HCT116 (cell line): ENCODE results near the gene CHRNA7. TPM values are rescaled to one million over a fixed set of nuclear protein-coding genes. Genes with fewer than 3 reads are reported as not detected.

ENCODE experiments used
- ATAC-seq: fragments of 200-7000 bp; cut with Tn5 transposase; 2 replicates; pipeline ENCODE4 v1.9.1; 2020; ENCODE audit warnings: mild to moderate bottlenecking, moderate library complexity
- BruUV-seq: library from RNA; stranded (reverse); fragments of 400-500 nt; replicated peaks from 2 replicates; lab custom pipeline; 2021; lab: Mats Ljungman, UMichigan
- CTCF ChIA-PET: fragments of 300-600 bp; sonication (Branson Sonifier 250); formaldehyde crosslinking; loops from one replicate; lab custom pipeline; 2021; ENCODE audit warnings: antibody characterized with exemption; lab: Charles Lee
- POLR2A ChIA-PET: fragments of 300-600, 350-600 bp; sonication (Branson Sonifier 250); formaldehyde crosslinking; loops from one replicate; lab custom pipeline; 2021; ENCODE audit warnings: antibody characterized with exemption; lab: Charles Lee
- RAD21 ChIA-PET, 2 experiments: fragments of 300-600 bp; sonication (Branson Sonifier 250); formaldehyde crosslinking; loops; one replicate each; lab custom pipeline; 2023; ENCODE audit warnings: low total read pairs in 2 of 2; ENCODE audit not compliant: uncharacterized antibody in 2 of 2, unreplicated experiment in 2 of 2, low non-redundant PET in 1 of 2; lab: Charles Lee
- DNase-seq: peaks from one replicate; pipeline ENCODE4 v3.0.0-alpha.2; 2010; ENCODE audit warnings: low read depth, low spot score
- H2AFZ ChIP-seq: fragments of 200-600 bp; shearing (Covaris generic), sonication (generic); 2 replicates; pipeline ENCODE4 v1.6.1; 2017; ENCODE audit warnings: low read depth, mixed run types, mixed read lengths, antibody characterized with exemption, low read length; ENCODE audit not compliant: poor library complexity, severe bottlenecking
- H3K27ac ChIP-seq: 2 replicates; pipeline ENCODE4 v1.5.1; 2012; ENCODE audit warnings: low read depth, low read length
- H3K27me3 ChIP-seq: fragments of 200-600 bp; sonication (generic); 2 replicates; pipeline ENCODE4 v1.6.1; 2016; ENCODE audit warnings: mixed run types, low read length, mixed read lengths; ENCODE audit not compliant: insufficient read depth
- H3K36me3 ChIP-seq, 2 experiments: fragments of 200-500 bp in 1 of 2; fragments of 200-600 bp in 1 of 2; sonication (Bioruptor generic) in 1 of 2; sonication (generic) in 1 of 2; 2 replicates each; pipeline versions ENCODE4 v1.5.1 to v1.6.1; 2014 to 2016; ENCODE audit warnings: low read length in 2 of 2, inconsistent platforms in 1 of 2, mixed read lengths in 1 of 2, mixed run types in 1 of 2; ENCODE audit not compliant: insufficient read depth in 2 of 2, control insufficient read depth in 1 of 2
- H3K4me1 ChIP-seq, 2 experiments: fragments of 200-600 bp in 1 of 2; sonication (generic) in 1 of 2; 2 replicates each; pipeline versions ENCODE4 v1.5.1 to v1.6.1; 2012 to 2017; ENCODE audit warnings: low read length in 2 of 2, inconsistent platforms in 1 of 2, mild to moderate bottlenecking in 1 of 2, mixed read lengths in 1 of 2, mixed run types in 1 of 2, moderate library complexity in 1 of 2; ENCODE audit not compliant: insufficient read depth in 2 of 2, control insufficient read depth in 1 of 2
- H3K4me2 ChIP-seq: fragments of 200-600 bp; sonication (generic); 2 replicates; pipeline ENCODE4 v1.6.1; 2017; ENCODE audit warnings: mixed run types, low read length, mixed read lengths
- H3K4me3 ChIP-seq, 2 experiments: fragments of 200-600 bp in 1 of 2; sonication (generic) in 1 of 2; replicated peaks in 1 of 2; 2 replicates each; pipeline ENCODE4 v1.5.1; 2011 to 2016; ENCODE audit warnings: low read length in 2 of 2, control low read depth in 1 of 2, low read depth in 1 of 2, mild to moderate bottlenecking in 1 of 2, mixed read lengths in 1 of 2, mixed run types in 1 of 2
- H3K79me2 ChIP-seq: fragments of 200-600 bp; sonication (generic); 2 replicates; pipeline ENCODE4 v1.6.1; 2017; ENCODE audit warnings: mild to moderate bottlenecking, mixed run types, low read length, moderate library complexity, mixed read lengths; ENCODE audit not compliant: insufficient read depth
- H3K9ac ChIP-seq: fragments of 200-600 bp; sonication (generic); 2 replicates; pipeline ENCODE4 v1.6.1; 2016; ENCODE audit warnings: low read length, mixed read lengths
- H3K9me2 ChIP-seq: fragments of 200-600 bp; sonication (generic), shearing (Covaris generic); 2 replicates; pipeline ENCODE4 v1.6.1; 2017; ENCODE audit warnings: mixed run types, mild to moderate bottlenecking, moderate library complexity; ENCODE audit not compliant: insufficient read depth
- H3K9me3 ChIP-seq, 2 experiments: fragments of 200-500 bp in 1 of 2; fragments of 200-600 bp in 1 of 2; sonication (Bioruptor generic) in 1 of 2; sonication (generic) in 1 of 2; 2 replicates each; pipeline ENCODE4 v1.6.1; 2014 to 2017; ENCODE audit warnings: low read length in 2 of 2, mixed read lengths in 2 of 2, inconsistent platforms in 1 of 2, low read depth in 1 of 2, mild to moderate bottlenecking in 1 of 2, mixed run types in 1 of 2, moderate library complexity in 1 of 2; ENCODE audit not compliant: control insufficient read depth in 1 of 2, insufficient read depth in 1 of 2
- H4K20me1 ChIP-seq: fragments of 200-600 bp; sonication (generic), shearing (Covaris generic); 2 replicates; pipeline ENCODE4 v1.6.1; 2017; ENCODE audit warnings: mixed run types, mild to moderate bottlenecking, moderate library complexity; ENCODE audit not compliant: insufficient read depth
- CEBPB ChIP-seq: IDR thresholded peaks from 2 replicates; pipeline ENCODE4 v1.6.1; 2012; ENCODE audit warnings: low read depth
- EGR1 ChIP-seq: IDR thresholded peaks from 2 replicates; pipeline ENCODE4 v1.6.1; 2012; ENCODE audit warnings: low read depth
- FOSL1 ChIP-seq: IDR thresholded peaks from 2 replicates; pipeline ENCODE4 v1.6.1; 2012; ENCODE audit warnings: low read depth
- JUND ChIP-seq: IDR thresholded peaks from 2 replicates; pipeline ENCODE4 v1.6.1; 2012
- POLR2A ChIP-seq: IDR thresholded peaks from 2 replicates; pipeline ENCODE4 v1.7.0; 2011; ENCODE audit warnings: borderline replicate concordance; ENCODE audit not compliant: insufficient read depth, insufficient read length; ENCODE audit errors: extremely low read depth
- YY1 ChIP-seq: IDR thresholded peaks from 2 replicates; pipeline ENCODE4 v1.6.1; 2011; ENCODE audit warnings: low read length, low read depth, moderate library complexity, mild to moderate bottlenecking; ENCODE audit not compliant: insufficient replicate concordance; ENCODE audit errors: extremely low read depth
- ZNF274 ChIP-seq: fragments of 200-500 bp; sonication (Bioruptor generic); IDR thresholded peaks from 2 replicates; pipeline ENCODE4 v1.6.1; 2014; ENCODE audit warnings: mild to moderate bottlenecking, low read depth, low read length, inconsistent platforms
- intact Hi-C: fragments of 100-400 bp; cut with micrococcal nuclease; formaldehyde crosslinking; loops from 2 replicates; pipeline ENCODE4 v1.10.0; 2022
- total RNA-seq: library from RNA; stranded (reverse); gene quantifications from one replicate; pipeline ENCODE4 v1.2.1, GENCODE V29; 2021; ENCODE audit not compliant: unreplicated experiment
- TF ChIP-seq, protein P1 (sequence below): IDR thresholded peaks from 2 replicates; pipeline ENCODE4 v1.6.1; 2012; ENCODE audit warnings: low read depth
- TF ChIP-seq, protein P2 (sequence below): IDR thresholded peaks from 2 replicates; pipeline ENCODE4 v1.6.1; 2012
- TF ChIP-seq, protein P3 (sequence below): IDR thresholded peaks from 2 replicates; pipeline ENCODE4 v1.6.1; 2012

The CHRNA7 gene
- total RNA-seq, 1 experiment from 2014 or later, result 6.8 TPM

DNA sequence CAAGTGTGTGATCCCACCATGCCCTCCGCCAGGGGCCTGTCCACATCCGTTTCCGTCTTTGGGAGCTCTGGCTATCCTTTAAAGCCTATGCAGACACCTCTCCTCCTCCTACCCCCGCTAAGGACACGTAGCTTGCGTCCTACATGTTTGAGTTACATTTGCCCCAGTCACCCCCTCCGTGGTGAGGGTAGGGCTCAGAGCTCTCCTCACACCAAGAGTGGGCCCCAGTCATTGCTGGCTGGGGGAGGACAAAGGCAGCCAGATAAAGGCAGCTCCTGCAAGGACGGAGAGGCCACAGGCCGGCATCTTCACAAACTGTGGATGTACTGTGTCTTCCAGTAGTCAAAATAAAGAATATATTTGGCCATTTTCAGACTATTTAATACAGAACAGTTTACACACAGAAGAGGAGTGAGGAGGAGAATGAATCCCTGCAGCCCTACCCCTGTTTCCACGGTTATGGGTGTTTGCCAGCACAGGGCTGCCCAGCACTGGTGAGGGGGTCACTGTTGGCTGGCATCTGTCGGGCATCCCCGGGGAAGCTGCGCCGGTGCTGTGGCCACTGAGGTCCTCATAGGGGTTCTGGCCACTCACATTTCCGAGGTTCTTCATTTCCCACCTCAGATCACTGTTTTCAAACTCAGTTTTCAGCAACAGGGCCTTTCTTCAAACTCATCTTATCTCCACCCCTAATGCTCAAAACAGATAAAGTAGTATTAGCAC lies 118.7 kb downstream of the CHRNA7 start:
- RAD21 ChIA-PET, result no interaction called here
- Histone ChIP-seq H2AFZ (no peak overlapping the region), H3K36me3 (no peaks in the 10 kb centered on the region), H3K9me2 (no peaks in the 10 kb centered on the region), H3K9ac (no peak overlapping the region), H3K4me3 (no peak overlapping the region), H3K4me2 (no peak overlapping the region), H3K27me3 (no peaks in the 10 kb centered on the region), H3K4me1 (no peaks in the 10 kb centered on the region), H3K27ac (no peak overlapping the region), H3K79me2 (no peaks in the 10 kb centered on the region), H3K9me3 (no peaks in the 10 kb centered on the region), H4K20me1 (no peaks in the 10 kb centered on the region)
- CTCF ChIA-PET, result no interaction called here
- no peak for TF ChIP-seq YY1
- TF ChIP-seq, protein P1, sequence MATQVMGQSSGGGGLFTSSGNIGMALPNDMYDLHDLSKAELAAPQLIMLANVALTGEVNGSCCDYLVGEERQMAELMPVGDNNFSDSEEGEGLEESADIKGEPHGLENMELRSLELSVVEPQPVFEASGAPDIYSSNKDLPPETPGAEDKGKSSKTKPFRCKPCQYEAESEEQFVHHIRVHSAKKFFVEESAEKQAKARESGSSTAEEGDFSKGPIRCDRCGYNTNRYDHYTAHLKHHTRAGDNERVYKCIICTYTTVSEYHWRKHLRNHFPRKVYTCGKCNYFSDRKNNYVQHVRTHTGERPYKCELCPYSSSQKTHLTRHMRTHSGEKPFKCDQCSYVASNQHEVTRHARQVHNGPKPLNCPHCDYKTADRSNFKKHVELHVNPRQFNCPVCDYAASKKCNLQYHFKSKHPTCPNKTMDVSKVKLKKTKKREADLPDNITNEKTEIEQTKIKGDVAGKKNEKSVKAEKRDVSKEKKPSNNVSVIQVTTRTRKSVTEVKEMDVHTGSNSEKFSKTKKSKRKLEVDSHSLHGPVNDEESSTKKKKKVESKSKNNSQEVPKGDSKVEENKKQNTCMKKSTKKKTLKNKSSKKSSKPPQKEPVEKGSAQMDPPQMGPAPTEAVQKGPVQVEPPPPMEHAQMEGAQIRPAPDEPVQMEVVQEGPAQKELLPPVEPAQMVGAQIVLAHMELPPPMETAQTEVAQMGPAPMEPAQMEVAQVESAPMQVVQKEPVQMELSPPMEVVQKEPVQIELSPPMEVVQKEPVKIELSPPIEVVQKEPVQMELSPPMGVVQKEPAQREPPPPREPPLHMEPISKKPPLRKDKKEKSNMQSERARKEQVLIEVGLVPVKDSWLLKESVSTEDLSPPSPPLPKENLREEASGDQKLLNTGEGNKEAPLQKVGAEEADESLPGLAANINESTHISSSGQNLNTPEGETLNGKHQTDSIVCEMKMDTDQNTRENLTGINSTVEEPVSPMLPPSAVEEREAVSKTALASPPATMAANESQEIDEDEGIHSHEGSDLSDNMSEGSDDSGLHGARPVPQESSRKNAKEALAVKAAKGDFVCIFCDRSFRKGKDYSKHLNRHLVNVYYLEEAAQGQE, result no peak
- TF ChIP-seq POLR2A, result no peak
- no peak for TF ChIP-seq FOSL1
- TF ChIP-seq, protein P2, sequence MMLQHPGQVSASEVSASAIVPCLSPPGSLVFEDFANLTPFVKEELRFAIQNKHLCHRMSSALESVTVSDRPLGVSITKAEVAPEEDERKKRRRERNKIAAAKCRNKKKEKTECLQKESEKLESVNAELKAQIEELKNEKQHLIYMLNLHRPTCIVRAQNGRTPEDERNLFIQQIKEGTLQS, result no peak
- TF ChIP-seq EGR1, result no peak
- no peak for TF ChIP-seq JUND
- TF ChIP-seq CEBPB, result no peak
- TF ChIP-seq ZNF274, result no peak
- TF ChIP-seq, protein P3, sequence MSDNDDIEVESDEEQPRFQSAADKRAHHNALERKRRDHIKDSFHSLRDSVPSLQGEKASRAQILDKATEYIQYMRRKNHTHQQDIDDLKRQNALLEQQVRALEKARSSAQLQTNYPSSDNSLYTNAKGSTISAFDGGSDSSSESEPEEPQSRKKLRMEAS, result no peak
- no TSS peak for BruUV-seq
- DNase-seq, result no peak
- intact Hi-C loops, result no loop called here
- POLR2A ChIA-PET, result no interaction called here
- no peak for ATAC-seq
